IMR-90 (cell line): ENCODE measurements around the gene GALNT17. TPM values are rescaled to one million over a fixed set of nuclear protein-coding genes. Genes with fewer than 3 reads are reported as not detected.

Experiments used
- ATAC-seq: fragments of 200-7000 bp; cut with Tn5 transposase; 2 replicates; pipeline ENCODE4 v1.9.1; 2020; ENCODE audit warnings: low read depth, mild to moderate bottlenecking, moderate library complexity
- BruUV-seq: library from RNA; stranded (reverse); fragments of 400-500 nt; replicated peaks from 2 replicates; lab custom pipeline; 2021; lab: Mats Ljungman, UMichigan
- CTCF ChIA-PET: fragments of 300-600 bp; formaldehyde crosslinking; extraction: SDS; loops from one replicate; lab custom pipeline; 2021; ENCODE audit warnings: antibody characterized with exemption; lab: Yijun Ruan, JAX
- POLR2A ChIA-PET: fragments of 300-600 bp; sonication (Branson Sonifier 250); formaldehyde crosslinking; loops from one replicate; lab custom pipeline; 2022; ENCODE audit warnings: antibody characterized with exemption; ENCODE audit not compliant: unreplicated experiment; lab: Charles Lee
- DNase-seq: peaks from one replicate; pipeline ENCODE4 v3.0.0; 2013
- H2AFZ ChIP-seq: replicated peaks from 2 replicates; pipeline ENCODE3; 2013; ENCODE audit warnings: low read length, mild to moderate bottlenecking; ENCODE audit not compliant: poor library complexity
- H2AK5ac ChIP-seq: 2 replicates; pipeline ENCODE4 v1.6.1; 2013; ENCODE audit warnings: low read depth, low read length, inconsistent platforms
- H2AK9ac ChIP-seq: replicated peaks from 2 replicates; pipeline ENCODE3; 2013; ENCODE audit warnings: mild to moderate bottlenecking, low read depth, low read length, moderate library complexity; ENCODE audit not compliant: poor library complexity
- H2BK120ac ChIP-seq: 2 replicates; pipeline ENCODE4 v1.6.1; 2013; ENCODE audit warnings: low read depth, low read length, inconsistent platforms
- H2BK15ac ChIP-seq: 3 replicates; pipeline ENCODE4 v1.6.1; 2013; ENCODE audit warnings: low read depth, low read length, inconsistent platforms
- H2BK20ac ChIP-seq: 2 replicates; pipeline ENCODE4 v1.6.1; 2013; ENCODE audit warnings: low read depth, mild to moderate bottlenecking, inconsistent platforms, low read length, moderate library complexity
- H2BK5ac ChIP-seq: 2 replicates; pipeline ENCODE4 v1.6.1; 2013; ENCODE audit warnings: mild to moderate bottlenecking, low read depth, low read length, inconsistent platforms; ENCODE audit not compliant: poor library complexity, severe bottlenecking
- H3K14ac ChIP-seq: replicated peaks from 2 replicates; pipeline ENCODE4 v1.6.1; 2013; ENCODE audit warnings: low read depth, low read length, inconsistent platforms
- H3K18ac ChIP-seq: 2 replicates; pipeline ENCODE4 v1.6.1; 2013; ENCODE audit warnings: low read depth, low read length, control low read depth
- H3K23ac ChIP-seq: 2 replicates; pipeline ENCODE4 v1.6.1; 2013; ENCODE audit warnings: low read depth, low read length, inconsistent platforms
- H3K27ac ChIP-seq: 2 replicates; pipeline ENCODE4 v1.5.1; 2013; ENCODE audit warnings: mild to moderate bottlenecking, control low read depth, low read length; ENCODE audit not compliant: insufficient read depth
- H3K27me3 ChIP-seq: 2 replicates; pipeline ENCODE4 v1.6.1; 2013; ENCODE audit warnings: low read length; ENCODE audit not compliant: control insufficient read depth, insufficient read depth
- H3K36me3 ChIP-seq: 2 replicates; pipeline ENCODE4 v1.6.1; 2013; ENCODE audit warnings: low read length, mixed read lengths; ENCODE audit not compliant: control insufficient read depth, insufficient read depth
- H3K4ac ChIP-seq: 2 replicates; pipeline ENCODE4 v1.6.1; 2013; ENCODE audit warnings: low read depth, low read length, inconsistent platforms
- H3K4me1 ChIP-seq: 2 replicates; pipeline ENCODE4 v1.6.1; 2013; ENCODE audit warnings: low read length, mixed read lengths; ENCODE audit not compliant: control insufficient read depth, insufficient read depth
- H3K4me2 ChIP-seq: 2 replicates; pipeline ENCODE4 v1.6.1; 2013; ENCODE audit warnings: low read depth, mild to moderate bottlenecking, control low read depth, low read length, moderate library complexity
- H3K4me3 ChIP-seq: 2 replicates; pipeline ENCODE4 v1.5.1; 2013; ENCODE audit warnings: low read depth, mild to moderate bottlenecking, control low read depth, low read length, moderate library complexity; ENCODE audit not compliant: insufficient read depth
- H3K56ac ChIP-seq: 2 replicates; pipeline ENCODE4 v1.6.1; 2013; ENCODE audit warnings: low read length, inconsistent platforms; ENCODE audit not compliant: insufficient read depth; ENCODE audit errors: extremely low read depth
- H3K79me1 ChIP-seq, 2 experiments: 2 replicates each; pipeline ENCODE4 v1.6.1; 2013; ENCODE audit warnings: low read length in 2 of 2, inconsistent platforms in 1 of 2, low read depth in 1 of 2
- H3K9ac ChIP-seq: 2 replicates; pipeline ENCODE4 v1.6.1; 2013; ENCODE audit warnings: low read depth, low read length, control low read depth
- H3K9me1 ChIP-seq: 2 replicates; pipeline ENCODE4 v1.6.1; 2013; ENCODE audit warnings: low read length, inconsistent platforms; ENCODE audit not compliant: insufficient read depth
- H3K9me3 ChIP-seq: 2 replicates; pipeline ENCODE4 v1.6.1; 2013; ENCODE audit warnings: low read length; ENCODE audit not compliant: control insufficient read depth, insufficient read depth
- H4K20me1 ChIP-seq: 2 replicates; pipeline ENCODE4 v1.6.1; 2013; ENCODE audit warnings: low read length, inconsistent platforms; ENCODE audit not compliant: insufficient read depth
- H4K5ac ChIP-seq: 2 replicates; pipeline ENCODE4 v1.6.1; 2013; ENCODE audit warnings: mild to moderate bottlenecking, low read depth, low read length, control low read depth
- H4K8ac ChIP-seq, 2 experiments: 2 replicates each; pipeline ENCODE4 v1.6.1; 2013; ENCODE audit warnings: low read depth in 2 of 2, low read length in 2 of 2, control low read depth in 1 of 2, inconsistent platforms in 1 of 2
- H4K91ac ChIP-seq: 2 replicates; pipeline ENCODE4 v1.6.1; 2013; ENCODE audit warnings: low read depth, low read length, inconsistent platforms; ENCODE audit not compliant: insufficient read depth
- FOS ChIP-seq: fragments of 150-350 bp; IDR thresholded peaks from 2 replicates; pipeline ENCODE4 v1.6.1; 2016; ENCODE audit warnings: low read depth, low read length
- MAZ ChIP-seq: IDR thresholded peaks from 2 replicates; pipeline ENCODE4 v1.6.1; 2012; ENCODE audit warnings: low read depth, mild to moderate bottlenecking, low read length, improper control_type of control experiment, moderate library complexity, borderline replicate concordance
- NFE2L2 ChIP-seq: fragments of 150-350 bp; IDR thresholded peaks from 2 replicates; pipeline ENCODE4 v1.6.1; 2016; ENCODE audit warnings: low read depth, mild to moderate bottlenecking, low read length
- POLR2A ChIP-seq: IDR thresholded peaks from 2 replicates; pipeline ENCODE4 v1.6.1; 2012; ENCODE audit warnings: mild to moderate bottlenecking, low read depth, low read length
- RAD21 ChIP-seq: IDR thresholded peaks from 2 replicates; pipeline ENCODE4 v1.6.1; 2012; ENCODE audit warnings: low read length, improper control_type of control experiment
- WGBS, 2 experiments: methylation state at CpG; one replicate each; pipeline versions ENCODE4 v1.1.5 to v1.1.7; 2013; ENCODE audit warnings: missing lambda C conversion rate in 2 of 2; ENCODE audit not compliant: insufficient read length in 1 of 2; ENCODE audit errors: extremely low coverage in 2 of 2; 5-methylcytosine and 5-hydroxymethylcytosine counted together
- dilution Hi-C: fragments of 300-500 bp; cut with HindIII; formaldehyde crosslinking; loops from one replicate; pipeline ENCODE4 v1.14.3; 2018; ENCODE audit warnings: low sequenced_read_pairs; ENCODE audit not compliant: unreplicated experiment
- in situ Hi-C: fragments of 300-500 bp; cut with MboI; formaldehyde crosslinking; loops from 3 replicates; pipeline ENCODE4 v1.14.3; 2019; ENCODE audit warnings: low sequenced_read_pairs, inconsistent platforms, mixed read lengths
- intact Hi-C: fragments of 100-400 bp; cut with micrococcal nuclease; formaldehyde crosslinking; loops from 2 replicates; pipeline ENCODE4 v1.10.0; 2022
- polyA plus RNA-seq, 3 experiments: library from polyadenylated mRNA; depleted of rRNA; stranded (reverse); fragments of >200 nt; gene quantifications; 2 replicates each; pipeline ENCODE4 v1.2.3, GENCODE V29; 2012; ENCODE audit warnings: low replicate concordance in 1 of 3
- total RNA-seq: library from RNA; depleted of rRNA; stranded (reverse); fragments of >200 nt; gene quantifications from 2 replicates; pipeline ENCODE4 v1.2.3, GENCODE V29; 2012

GALNT17 gene
- total and polyA plus RNA-seq, 2 of the 4 experiments (the other 2 are of a cell fraction), result not detected

GRCh38 chr7:71705217-71705616 is 573.3 kb downstream of the GALNT17 start:
- no peak overlapping the region for H3K4me2 ChIP-seq
- H4K5ac ChIP-seq, result no peak overlapping the region
- no peak overlapping the region for H2BK15ac ChIP-seq
- BruUV-seq, result no TSS peak
- ChIA-PET POLR2A (no interaction called here), CTCF (interaction anchor here (0.6 kb wide), 1 partner anchor 631 kb away, joined by 3 read pairs; no protein-coding TSS in a partner anchor)
- intact Hi-C loops, result no loop called here
- no peak overlapping the region for H2AK5ac ChIP-seq
- no peak overlapping the region for H3K23ac ChIP-seq
- no peaks in the 10 kb centered on the region for H3K27me3 ChIP-seq
- no peak overlapping the region for H2BK20ac ChIP-seq
- H3K14ac ChIP-seq, result no peak overlapping the region
- no peak for ATAC-seq
- in situ Hi-C loops, result no loop called here
- H3K56ac ChIP-seq, result no peak overlapping the region
- H3K9me1 ChIP-seq, result no peaks in the 10 kb centered on the region
- TF ChIP-seq RAD21 (no peak), POLR2A (no peak), NFE2L2 (no peak), FOS (no peak), MAZ (no peak)
- H3K79me1 ChIP-seq, result no peaks in the 10 kb centered on the region
- no peak overlapping the region for H2BK5ac ChIP-seq
- H4K20me1 ChIP-seq, result no peaks in the 10 kb centered on the region
- H3K36me3 ChIP-seq, result no peaks in the 10 kb centered on the region
- no peak overlapping the region for H2AK9ac ChIP-seq
- no peak for DNase-seq
- no peak overlapping the region for H2BK120ac ChIP-seq
- dilution Hi-C loops, result no loop called here
- no peak overlapping the region for H3K4me3 ChIP-seq
- no peak overlapping the region for H3K9ac ChIP-seq
- no CpG with 5 or more reads among the region's 3 CpGs for WGBS, 2 experiments
- no peak overlapping the region for H4K91ac ChIP-seq
- H3K4me1 ChIP-seq, result no peaks in the 10 kb centered on the region
- H3K4ac ChIP-seq, result no peak overlapping the region
- H3K18ac ChIP-seq, result no peak overlapping the region
- H4K8ac ChIP-seq, result no peak overlapping the region
- H3K27ac ChIP-seq, result no peak overlapping the region
- no peak overlapping the region for H2AFZ ChIP-seq
- peaks cover 6% of the 10 kb centered on the region; the same call in 1 of the 2 replicates for H3K9me3 ChIP-seq
